HepG2 (cell line): ENCODE data around the gene DDR1. TPM values are rescaled to one million over a fixed set of nuclear protein-coding genes. Genes with fewer than 3 reads are reported as not detected.

Source experiments
- ATAC-seq: fragments of 200-7000 bp; cut with Tn5 transposase; 3 replicates; pipeline ENCODE4 v1.9.1; 2020; ENCODE audit warnings: mild to moderate bottlenecking, moderate library complexity
- BruUV-seq: library from RNA; stranded (reverse); fragments of 400-500 nt; replicated peaks from 2 replicates; lab custom pipeline; 2021; lab: Mats Ljungman, UMichigan
- CTCF ChIA-PET: fragments of 300-600 bp; formaldehyde crosslinking; extraction: SDS; loops from one replicate; lab custom pipeline; 2021; ENCODE audit warnings: low total read pairs, inconsistent platforms, low intra/inter-chr PET ratio; lab: Yijun Ruan, JAX
- POLR2A ChIA-PET: fragments of 350-600 bp; sonication (Branson Sonifier 250); formaldehyde crosslinking; loops from one replicate; lab custom pipeline; 2020; ENCODE audit warnings: antibody characterized with exemption, inconsistent platforms; lab: Yijun Ruan, JAX
- DNase-seq: peaks from one replicate; pipeline ENCODE4 v3.0.0-alpha.2; 2015; ENCODE audit warnings: low spot score
- FAIRE-seq: peaks from 3 replicates; lab custom pipeline; 2011; peaks lifted over from hg19 to GRCh38; lab: Jason Lieb, UNC
- H2AFZ ChIP-seq: one replicate; pipeline ENCODE4 v1.6.1; 2011; ENCODE audit warnings: low read length, inconsistent platforms
- H3K27ac ChIP-seq: fragments of 300-600 bp; 3 replicates; pipeline ENCODE4 v1.8.0; 2011; ENCODE audit warnings: mixed run types, mild to moderate bottlenecking, mixed read lengths, low read length, inconsistent platforms; ENCODE audit not compliant: insufficient read depth; ENCODE audit errors: extremely low read length
- H3K27me3 ChIP-seq, 2 experiments: fragments of 200-600 bp in 1 of 2; 2 replicates in 1 of 2; 3 replicates in 1 of 2; pipeline versions ENCODE4 v1.6.0 to v1.8.0; 2011; ENCODE audit warnings: low read length in 2 of 2, mild to moderate bottlenecking in 2 of 2, moderate library complexity in 2 of 2, inconsistent platforms in 1 of 2; ENCODE audit not compliant: insufficient read depth in 2 of 2, control insufficient read depth in 1 of 2
- H3K36me3 ChIP-seq, 2 experiments: fragments of 200-600 bp in 1 of 2; replicated peaks in 1 of 2; 2 replicates in 1 of 2; 3 replicates in 1 of 2; pipeline versions ENCODE4 v1.5.1 to v1.8.0; 2011; ENCODE audit warnings: low read length in 2 of 2, inconsistent platforms in 1 of 2; ENCODE audit not compliant: insufficient read depth in 2 of 2, control insufficient read depth in 1 of 2
- H3K4me1 ChIP-seq: 2 replicates; pipeline ENCODE4 v1.5.1; 2012; ENCODE audit warnings: low read length, inconsistent platforms; ENCODE audit not compliant: insufficient read depth
- H3K4me2 ChIP-seq: 2 replicates; pipeline ENCODE4 v1.6.0; 2011; ENCODE audit warnings: low read depth, low read length, inconsistent platforms
- H3K4me3 ChIP-seq, 3 experiments: fragments of 200-600 bp in 1 of 3; sonication (generic), shearing (Covaris generic) in 1 of 3; replicated peaks in 1 of 3; 2 replicates each; pipeline ENCODE4 v1.5.1; 2011 to 2016; ENCODE audit warnings: low read length in 3 of 3, inconsistent platforms in 2 of 3, low read depth in 2 of 3, mild to moderate bottlenecking in 2 of 3, control low read depth in 1 of 3, mixed read lengths in 1 of 3; ENCODE audit not compliant: insufficient read depth in 1 of 3
- H3K79me2 ChIP-seq: one replicate; pipeline ENCODE4 v1.6.1; 2011; ENCODE audit warnings: low read length, inconsistent platforms; ENCODE audit not compliant: insufficient read depth
- H3K9ac ChIP-seq: 2 replicates; pipeline ENCODE4 v1.6.0; 2011; ENCODE audit warnings: mild to moderate bottlenecking, low read depth, low read length, inconsistent platforms; ENCODE audit not compliant: insufficient read depth
- H3K9me3 ChIP-seq: 2 replicates; pipeline ENCODE4 v1.5.1; 2012; ENCODE audit warnings: mild to moderate bottlenecking, low read length
- H4K20me1 ChIP-seq: 2 replicates; pipeline ENCODE4 v1.6.0; 2011; ENCODE audit warnings: inconsistent platforms, mild to moderate bottlenecking, low read length, moderate library complexity; ENCODE audit not compliant: insufficient read depth
- MED1 ChIP-seq: sonication (generic); formaldehyde crosslinking; IDR thresholded peaks from 2 replicates; pipeline ENCODE4 v1.4.0; 2020; ENCODE audit warnings: missing genetic modification reagents
- NFE2L2 ChIP-seq: fragments of 150-350 bp; IDR thresholded peaks from 2 replicates; pipeline ENCODE4 v1.6.1; 2014; ENCODE audit warnings: low read length
- PHF8 ChIP-seq: sonication (generic); formaldehyde crosslinking; IDR thresholded peaks from 2 replicates; pipeline ENCODE4 v1.5.0; 2020; ENCODE audit warnings: missing genetic modification reagents
- RBFOX2 ChIP-seq: fragments of 200-400 bp; formaldehyde crosslinking; IDR thresholded peaks from 2 replicates; pipeline ENCODE4 v1.6.1; 2017; ENCODE audit warnings: low read depth, mild to moderate bottlenecking, low read length
- RXRB ChIP-seq: IDR thresholded peaks from 2 replicates; pipeline ENCODE4 v1.6.1; 2016; ENCODE audit warnings: borderline replicate concordance, missing genetic modification reagents, missing compliant biosample characterization
- ZFP1 ChIP-seq: IDR thresholded peaks from 2 replicates; pipeline ENCODE4 v1.6.1; 2016
- ZNF224 ChIP-seq: sonication (generic); formaldehyde crosslinking; IDR thresholded peaks from 2 replicates; pipeline ENCODE4 v1.5.0; 2020; ENCODE audit warnings: mild to moderate bottlenecking, missing genetic modification reagents
- ZNF547 ChIP-seq: sonication (generic); formaldehyde crosslinking; IDR thresholded peaks from 2 replicates; pipeline ENCODE4 v1.5.1; 2020; ENCODE audit warnings: mild to moderate bottlenecking, missing genetic modification reagents
- ZNF790 ChIP-seq: sonication (generic); formaldehyde crosslinking; IDR thresholded peaks from 2 replicates; pipeline ENCODE4 v1.8.0; 2022; ENCODE audit warnings: missing genetic modification reagents, mild to moderate bottlenecking, borderline replicate concordance
- ZNF792 ChIP-seq: IDR thresholded peaks from 2 replicates; pipeline ENCODE4 v1.6.1; 2016
- in situ Hi-C: cut with HindIII; loops from 2 replicates; pipeline ENCODE4 v1.10.0; 2017; ENCODE audit warnings: low pct_unique_long_range_greater_than_20kb; ENCODE audit not compliant: extremely low pct_ligation_motif_present
- intact Hi-C: fragments of 100-400 bp; cut with micrococcal nuclease; formaldehyde crosslinking; loops from one replicate; pipeline ENCODE4 v1.10.0; 2022; ENCODE audit not compliant: unreplicated experiment
- polyA plus RNA-seq, 8 experiments: library from polyadenylated mRNA; depleted of rRNA in 3 of 8; stranded (reverse) in 7 of 8; unstranded in 1 of 8; fragments of >200 nt; fragmentation: Illumina TruSeq in 4 of 8; extraction: Trizol in 4 of 8; gene quantifications; 2 replicates each; pipeline versions ENCODE4 v1.2.1 to v1.2.3, GENCODE V29; 2011 to 2016; ENCODE audit warnings: low read depth in 4 of 8, missing spikeins in 1 of 8, mixed read lengths in 1 of 8; ENCODE audit not compliant: insufficient read depth in 1 of 8
- total RNA-seq, 5 experiments: library from RNA; depleted of rRNA; stranded (reverse); fragments of >200 nt; fragmentation: Illumina TruSeq; extraction: Trizol; gene quantifications; 2 replicates each; pipeline ENCODE4 v1.2.3, GENCODE V29; 2016; ENCODE audit warnings: low read depth in 1 of 5
- TF ChIP-seq, protein P1 (sequence below): sonication (generic); formaldehyde crosslinking; IDR thresholded peaks from 2 replicates; pipeline ENCODE4 v1.4.0; 2020; ENCODE audit warnings: missing genetic modification reagents, mild to moderate bottlenecking, borderline replicate concordance
- TF ChIP-seq, protein P2 (sequence below): sonication (generic); formaldehyde crosslinking; IDR thresholded peaks from 2 replicates; pipeline ENCODE4 v1.5.1; 2020; ENCODE audit warnings: missing genetic modification reagents, mild to moderate bottlenecking, borderline replicate concordance
- TF ChIP-seq, protein P3 (sequence below): sonication (generic); formaldehyde crosslinking; conservative IDR thresholded peaks from 2 replicates; pipeline ENCODE4 v1.4.0; 2020; ENCODE audit warnings: missing genetic modification reagents
- TF ChIP-seq, protein P4 (sequence below): sonication (generic); formaldehyde crosslinking; IDR thresholded peaks from 2 replicates; pipeline ENCODE4 v1.5.0; 2020; ENCODE audit warnings: missing genetic modification reagents
- TF ChIP-seq, protein P5 (sequence below): sonication (generic); formaldehyde crosslinking; IDR thresholded peaks from 2 replicates; pipeline ENCODE4 v1.4.0; 2020; ENCODE audit warnings: mild to moderate bottlenecking, missing genetic modification reagents

The DDR1 gene
- total and polyA plus RNA-seq, 2 of the 13 experiments (the other 11 are each of a cell fraction or from before 2014, with no cell fraction given), result 16.7 to 20.2 TPM

DNA sequence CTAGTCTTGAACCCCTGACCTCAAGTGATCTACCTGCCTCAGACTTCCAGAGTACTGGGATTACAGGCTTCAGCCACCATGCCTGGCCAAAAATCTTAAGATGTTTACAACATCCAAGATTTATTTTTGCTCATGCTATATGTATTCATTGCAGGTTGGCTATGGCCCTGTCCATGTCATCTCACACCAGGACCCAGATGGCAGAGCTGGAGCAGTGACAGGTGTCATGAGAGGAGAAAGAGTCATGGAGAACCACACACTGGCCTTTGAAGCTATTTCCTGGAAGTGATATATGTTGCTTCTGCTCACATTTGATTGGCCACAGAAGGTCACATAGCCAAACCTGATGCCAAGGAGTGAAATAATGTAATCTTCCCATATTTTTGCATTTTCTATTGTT lies 13.8 kb upstream of the DDR1 start:
- Histone ChIP-seq H3K4me1 (no peaks in the 10 kb centered on the region), H3K4me3 (no peak overlapping the region), H3K27me3 (no peaks in the 10 kb centered on the region), H3K9me3 (peaks cover 16% of the 10 kb centered on the region; the same call in 1 of the 2 replicates), H3K36me3 (no peaks in the 10 kb centered on the region), H3K27ac (no peak overlapping the region), H4K20me1 (no peaks in the 10 kb centered on the region), H2AFZ (no peak overlapping the region), H3K9ac (no peak overlapping the region), H3K4me2 (no peak overlapping the region), H3K79me2 (no peaks in the 10 kb centered on the region)
- BruUV-seq, result no TSS peak
- ChIA-PET POLR2A (no interaction called here), CTCF (no interaction called here)
- intact Hi-C loops (no loop called here), in situ Hi-C loops (no loop called here)
- ATAC-seq (no peak), DNase-seq (no peak), FAIRE-seq (no peak)
- TF ChIP-seq, protein P1, sequence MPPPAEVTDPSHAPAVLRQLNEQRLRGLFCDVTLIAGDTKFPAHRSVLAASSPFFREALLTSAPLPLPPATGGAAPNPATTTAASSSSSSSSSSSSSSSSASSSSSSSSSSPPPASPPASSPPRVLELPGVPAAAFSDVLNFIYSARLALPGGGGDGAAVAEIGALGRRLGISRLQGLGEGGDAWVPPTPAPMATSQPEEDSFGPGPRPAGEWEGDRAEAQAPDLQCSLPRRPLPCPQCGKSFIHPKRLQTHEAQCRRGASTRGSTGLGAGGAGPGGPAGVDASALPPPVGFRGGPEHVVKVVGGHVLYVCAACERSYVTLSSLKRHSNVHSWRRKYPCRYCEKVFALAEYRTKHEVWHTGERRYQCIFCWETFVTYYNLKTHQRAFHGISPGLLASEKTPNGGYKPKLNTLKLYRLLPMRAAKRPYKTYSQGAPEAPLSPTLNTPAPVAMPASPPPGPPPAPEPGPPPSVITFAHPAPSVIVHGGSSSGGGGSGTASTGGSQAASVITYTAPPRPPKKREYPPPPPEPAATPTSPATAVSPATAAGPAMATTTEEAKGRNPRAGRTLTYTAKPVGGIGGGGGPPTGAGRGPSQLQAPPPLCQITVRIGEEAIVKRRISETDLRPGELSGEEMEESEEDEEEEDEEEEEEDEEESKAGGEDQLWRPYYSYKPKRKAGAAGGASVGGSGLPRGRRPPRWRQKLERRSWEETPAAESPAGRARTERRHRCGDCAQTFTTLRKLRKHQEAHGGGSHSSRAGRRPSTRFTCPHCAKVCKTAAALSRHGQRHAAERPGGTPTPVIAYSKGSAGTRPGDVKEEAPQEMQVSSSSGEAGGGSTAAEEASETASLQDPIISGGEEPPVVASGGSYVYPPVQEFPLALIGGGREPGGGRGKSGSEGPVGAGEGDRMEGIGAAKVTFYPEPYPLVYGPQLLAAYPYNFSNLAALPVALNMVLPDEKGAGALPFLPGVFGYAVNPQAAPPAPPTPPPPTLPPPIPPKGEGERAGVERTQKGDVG, result no peak
- TF ChIP-seq ZNF792 (CRISPR knock-in tag) (no peak), ZNF547 (no peak), PHF8 (no peak), ZFP1 (CRISPR knock-in tag) (no peak), RBFOX2 (no peak), ZNF224 (no peak), RXRB (CRISPR knock-in tag) (no peak), MED1 (no peak), ZNF790 (CRISPR knock-in tag) (no peak), NFE2L2 (no peak)
- TF ChIP-seq, protein P2, sequence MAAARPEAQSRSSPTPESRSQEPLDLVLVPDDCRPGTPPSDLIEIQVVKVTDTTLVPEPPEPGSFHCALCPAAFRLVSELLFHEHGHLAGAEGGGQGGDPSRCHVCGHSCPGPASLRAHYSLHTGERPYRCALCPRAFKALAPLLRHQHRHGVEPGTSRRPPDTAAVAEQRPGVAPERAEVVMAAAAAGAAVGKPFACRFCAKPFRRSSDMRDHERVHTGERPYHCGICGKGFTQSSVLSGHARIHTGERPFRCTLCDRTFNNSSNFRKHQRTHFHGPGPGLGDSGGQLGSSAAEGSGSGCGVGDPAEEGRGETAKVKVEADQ, result no peak
- TF ChIP-seq, protein P3, sequence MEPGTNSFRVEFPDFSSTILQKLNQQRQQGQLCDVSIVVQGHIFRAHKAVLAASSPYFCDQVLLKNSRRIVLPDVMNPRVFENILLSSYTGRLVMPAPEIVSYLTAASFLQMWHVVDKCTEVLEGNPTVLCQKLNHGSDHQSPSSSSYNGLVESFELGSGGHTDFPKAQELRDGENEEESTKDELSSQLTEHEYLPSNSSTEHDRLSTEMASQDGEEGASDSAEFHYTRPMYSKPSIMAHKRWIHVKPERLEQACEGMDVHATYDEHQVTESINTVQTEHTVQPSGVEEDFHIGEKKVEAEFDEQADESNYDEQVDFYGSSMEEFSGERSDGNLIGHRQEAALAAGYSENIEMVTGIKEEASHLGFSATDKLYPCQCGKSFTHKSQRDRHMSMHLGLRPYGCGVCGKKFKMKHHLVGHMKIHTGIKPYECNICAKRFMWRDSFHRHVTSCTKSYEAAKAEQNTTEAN (CRISPR knock-in tag), result no peak
- TF ChIP-seq, protein P4, sequence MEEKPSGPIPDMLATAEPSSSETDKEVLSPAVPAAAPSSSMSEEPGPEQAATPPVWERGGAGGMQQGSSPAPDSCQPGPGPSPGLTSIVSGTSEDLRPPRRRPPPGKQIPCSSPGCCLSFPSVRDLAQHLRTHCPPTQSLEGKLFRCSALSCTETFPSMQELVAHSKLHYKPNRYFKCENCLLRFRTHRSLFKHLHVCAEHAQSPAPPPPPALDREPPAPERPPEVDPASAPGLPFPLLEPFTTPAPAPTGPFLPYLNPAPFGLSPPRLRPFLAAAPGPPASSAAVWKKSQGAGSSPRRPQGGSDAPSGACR (CRISPR knock-in tag), result no peak
- TF ChIP-seq, protein P5, sequence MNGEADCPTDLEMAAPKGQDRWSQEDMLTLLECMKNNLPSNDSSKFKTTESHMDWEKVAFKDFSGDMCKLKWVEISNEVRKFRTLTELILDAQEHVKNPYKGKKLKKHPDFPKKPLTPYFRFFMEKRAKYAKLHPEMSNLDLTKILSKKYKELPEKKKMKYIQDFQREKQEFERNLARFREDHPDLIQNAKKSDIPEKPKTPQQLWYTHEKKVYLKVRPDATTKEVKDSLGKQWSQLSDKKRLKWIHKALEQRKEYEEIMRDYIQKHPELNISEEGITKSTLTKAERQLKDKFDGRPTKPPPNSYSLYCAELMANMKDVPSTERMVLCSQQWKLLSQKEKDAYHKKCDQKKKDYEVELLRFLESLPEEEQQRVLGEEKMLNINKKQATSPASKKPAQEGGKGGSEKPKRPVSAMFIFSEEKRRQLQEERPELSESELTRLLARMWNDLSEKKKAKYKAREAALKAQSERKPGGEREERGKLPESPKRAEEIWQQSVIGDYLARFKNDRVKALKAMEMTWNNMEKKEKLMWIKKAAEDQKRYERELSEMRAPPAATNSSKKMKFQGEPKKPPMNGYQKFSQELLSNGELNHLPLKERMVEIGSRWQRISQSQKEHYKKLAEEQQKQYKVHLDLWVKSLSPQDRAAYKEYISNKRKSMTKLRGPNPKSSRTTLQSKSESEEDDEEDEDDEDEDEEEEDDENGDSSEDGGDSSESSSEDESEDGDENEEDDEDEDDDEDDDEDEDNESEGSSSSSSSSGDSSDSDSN (CRISPR knock-in tag), result no peak
